BLaER1 treated with 17β-estradiol and CSF1 and Interleukin-3, amounts not matched to agents 10 nM and 100 nM (cell line): Measurements from ENCODE around the gene PIWIL4.

Experiments
- H3K27ac ChIP-seq, 11 experiments: shearing (Covaris generic); formaldehyde crosslinking; 2 replicates each; pipeline ENCODE4 v1.8.1; 2022
- H3K27me3 ChIP-seq, 11 experiments: shearing (Covaris generic); formaldehyde crosslinking; 2 replicates each; pipeline ENCODE4 v1.8.1; 2022
- H3K36me3 ChIP-seq, 11 experiments: shearing (Covaris generic); formaldehyde crosslinking; 2 replicates each; pipeline ENCODE4 v1.8.1; 2022
- H3K4me1 ChIP-seq, 10 experiments: shearing (Covaris generic); formaldehyde crosslinking; 2 replicates each; pipeline ENCODE4 v1.8.1; 2022
- H3K4me2 ChIP-seq, 11 experiments: shearing (Covaris generic); formaldehyde crosslinking; 2 replicates each; pipeline ENCODE4 v1.8.1; 2022
- H3K4me3 ChIP-seq, 10 experiments: shearing (Covaris generic); formaldehyde crosslinking; 2 replicates each; pipeline ENCODE4 v1.8.1; 2022
- H3K9ac ChIP-seq, 11 experiments: shearing (Covaris generic); formaldehyde crosslinking; 2 replicates each; pipeline ENCODE4 v1.8.1; 2022
- H3K9me3 ChIP-seq, 11 experiments: shearing (Covaris generic); formaldehyde crosslinking; replicated peaks in 1 of 11; 2 replicates each; pipeline ENCODE4 v1.8.1; 2022
- H4K20me1 ChIP-seq, 11 experiments: shearing (Covaris generic); formaldehyde crosslinking; 2 replicates each; pipeline ENCODE4 v1.8.1; 2022
- Cebpa-rat ChIP-seq, 11 experiments: shearing (Covaris generic); IDR thresholded peaks; 2 replicates each; pipeline ENCODE4 v1.8.1; 2022

The PIWIL4 gene

GRCh38 chr11:94584978-94585377, 17.8 kb downstream of the PIWIL4 start:
- H3K9ac ChIP-seq, result peak overlapping the region in 1 of 11 experiments; percentile 68; a peak in 2 of 22 replicates
- no peaks in the 10 kb centered on the region for H3K27me3 ChIP-seq
- H3K27ac ChIP-seq, result peak overlapping the region in 4 of 11 experiments; percentile 69 to 85 (median 80); a peak in 7 of 22 replicates
- H4K20me1 ChIP-seq, result no peaks in the 10 kb centered on the region
- no peak for TF ChIP-seq Cebpa-rat (IDR thresholded peaks at IDR 0.05)
- peak overlapping the region in 5 of 11 experiments; percentile 73 to 81 (median 77); a peak in 10 of 22 replicates for H3K4me2 ChIP-seq
- H3K9me3 ChIP-seq, result no peaks in the 10 kb centered on the region
- no peak overlapping the region for H3K4me3 ChIP-seq
- peaks cover 0 to 9% (median 0%) of the 10 kb centered on the region in 11 experiments; a peak in 1 of 22 replicates for H3K36me3 ChIP-seq
- H3K4me1 ChIP-seq, result peaks cover 6 to 51% (median 36%) of the 10 kb centered on the region in 10 experiments

DNA sequence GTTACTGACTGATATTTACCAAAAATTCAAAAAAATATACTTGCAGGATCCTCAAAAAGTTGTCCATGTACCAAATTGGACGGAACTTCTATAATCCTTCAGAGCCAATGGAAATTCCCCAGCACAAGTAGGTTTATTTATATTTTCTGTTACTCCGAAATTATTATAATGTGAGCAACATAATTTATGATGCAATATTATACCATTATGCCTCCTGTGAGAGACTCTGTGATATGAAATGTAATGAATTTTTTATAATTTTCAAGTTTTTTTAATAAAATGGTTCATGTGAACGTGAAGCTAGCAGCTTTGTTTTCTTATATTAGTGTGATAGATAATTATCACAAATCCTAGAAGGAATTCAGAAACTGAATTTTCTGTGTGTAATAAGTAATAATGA, 18.2 kb downstream of the PIWIL4 start:
- H3K9me3 ChIP-seq, result no peaks in the 10 kb centered on the region
- no peak for TF ChIP-seq Cebpa-rat (IDR thresholded peaks at IDR 0.05)
- H3K9ac ChIP-seq, result no peak overlapping the region
- peaks cover 0 to 9% (median 0%) of the 10 kb centered on the region in 11 experiments; a peak in 1 of 22 replicates for H3K36me3 ChIP-seq
- H4K20me1 ChIP-seq, result no peaks in the 10 kb centered on the region
- H3K4me1 ChIP-seq, result peaks cover 11 to 48% (median 39%) of the 10 kb centered on the region in 10 experiments
- H3K4me3 ChIP-seq, result no peak overlapping the region
- no peaks in the 10 kb centered on the region for H3K27me3 ChIP-seq
- H3K27ac ChIP-seq, result peak overlapping the region in 1 of 11 experiments; percentile 83; a peak in 1 of 22 replicates
- H3K4me2 ChIP-seq, result peak overlapping the region in 1 of 11 experiments; percentile 81; a peak in 1 of 22 replicates

DNA sequence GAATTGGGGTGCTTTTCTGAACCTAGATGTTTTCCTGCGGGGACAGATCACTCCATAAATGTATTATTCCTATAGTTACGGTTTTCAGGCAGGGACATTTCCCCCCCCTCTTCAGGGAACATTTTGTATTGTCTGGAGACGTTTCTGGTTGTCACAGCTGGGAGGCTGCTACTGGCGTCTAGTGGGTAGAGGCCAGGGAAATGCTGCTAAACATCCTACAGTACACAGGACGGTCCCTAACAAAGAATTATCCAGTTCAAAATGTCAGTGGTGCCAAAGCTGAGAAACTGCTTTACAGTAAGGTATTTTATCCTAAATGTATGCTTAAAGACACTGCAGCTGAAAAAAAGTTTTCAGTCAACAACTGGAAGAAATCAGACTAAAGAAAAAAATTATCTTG, 19.4 kb downstream of the PIWIL4 start:
- H3K27ac ChIP-seq, result no peak overlapping the region
- H3K4me2 ChIP-seq, result no peak overlapping the region
- peaks cover 16 to 45% (median 36%) of the 10 kb centered on the region in 10 experiments for H3K4me1 ChIP-seq
- no peak overlapping the region for H3K4me3 ChIP-seq
- no peaks in the 10 kb centered on the region for H4K20me1 ChIP-seq
- no peak for TF ChIP-seq Cebpa-rat (IDR thresholded peaks at IDR 0.05)
- no peaks in the 10 kb centered on the region for H3K27me3 ChIP-seq
- H3K9me3 ChIP-seq, result no peaks in the 10 kb centered on the region
- peaks cover 0 to 9% (median 0%) of the 10 kb centered on the region in 11 experiments; a peak in 2 of 22 replicates for H3K36me3 ChIP-seq
- H3K9ac ChIP-seq, result no peak overlapping the region

DNA sequence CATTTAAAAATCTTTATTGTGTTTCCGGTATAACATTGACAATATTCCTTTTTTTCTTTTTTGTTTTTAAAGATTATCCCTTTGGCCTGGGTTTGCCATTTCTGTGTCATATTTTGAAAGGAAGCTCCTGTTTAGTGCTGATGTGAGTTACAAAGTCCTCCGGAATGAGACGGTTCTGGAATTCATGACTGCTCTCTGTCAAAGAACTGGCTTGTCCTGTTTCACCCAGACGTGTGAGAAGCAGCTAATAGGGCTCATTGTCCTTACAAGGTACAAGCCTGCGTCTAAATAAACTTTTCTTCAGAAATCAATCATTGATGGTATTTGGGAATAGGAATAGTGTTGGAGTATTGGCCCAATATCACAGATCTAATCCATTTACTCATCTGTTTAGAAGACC, 19.8 kb downstream of the PIWIL4 start:
- Histone ChIP-seq H4K20me1 (no peaks in the 10 kb centered on the region), H3K9ac (no peak overlapping the region), H3K4me1 (peaks cover 16 to 41% (median 31%) of the 10 kb centered on the region in 10 experiments), H3K9me3 (no peaks in the 10 kb centered on the region), H3K27me3 (no peaks in the 10 kb centered on the region), H3K36me3 (peaks cover 0 to 9% (median 0%) of the 10 kb centered on the region in 11 experiments; a peak in 2 of 22 replicates), H3K4me2 (no peak overlapping the region), H3K4me3 (no peak overlapping the region), H3K27ac (no peak overlapping the region)
- no peak for TF ChIP-seq Cebpa-rat (IDR thresholded peaks at IDR 0.05)

- TF ChIP-seq Cebpa-rat (IDR thresholded peaks at IDR 0.05), result no peak
- Histone ChIP-seq H3K9me3 (no peaks in the 10 kb centered on the region), H3K9ac (no peak overlapping the region), H3K4me3 (no peak overlapping the region), H4K20me1 (no peaks in the 10 kb centered on the region), H3K36me3 (peaks cover 0 to 9% (median 0%) of the 10 kb centered on the region in 11 experiments; a peak in 2 of 22 replicates), H3K27ac (no peak overlapping the region), H3K27me3 (no peaks in the 10 kb centered on the region), H3K4me1 (peaks cover 16 to 28% (median 19%) of the 10 kb centered on the region in 10 experiments), H3K4me2 (no peak overlapping the region)
Observed at GRCh38 chr11:94588366-94588942, 21.3 kb downstream of the PIWIL4 start.

DNA sequence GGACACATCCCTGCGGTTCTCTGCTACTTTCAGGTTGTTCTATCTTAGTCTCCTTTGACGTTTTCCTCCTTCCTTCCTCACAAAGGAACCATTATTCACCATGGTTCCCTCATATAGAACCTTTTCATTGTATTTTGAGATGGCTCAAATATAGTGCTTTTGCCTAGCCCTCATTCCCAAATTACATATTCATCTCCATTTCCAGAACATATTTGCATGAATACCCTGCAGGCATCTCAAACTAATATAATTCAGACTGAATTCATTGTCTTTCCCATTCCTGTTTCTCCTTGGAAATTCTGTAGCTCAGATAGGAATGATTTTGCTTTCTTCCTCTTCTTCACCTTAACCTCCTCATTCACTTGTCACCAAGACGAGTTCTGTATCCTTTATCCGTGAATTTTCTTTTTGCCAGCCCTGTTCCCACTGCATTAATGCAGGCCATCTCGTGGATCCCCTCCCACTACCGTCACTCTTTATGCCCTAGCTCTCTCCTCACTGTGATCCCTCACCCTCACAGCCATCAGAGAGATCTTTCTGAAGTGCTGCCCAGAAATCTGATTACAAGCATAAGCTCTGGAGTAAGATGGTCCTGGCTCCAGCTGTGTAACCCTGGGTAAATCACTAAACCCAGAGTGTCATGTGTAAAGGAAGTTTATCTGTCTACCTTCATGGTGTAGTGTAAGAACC, 23.3 kb downstream of the PIWIL4 start:
- no peak overlapping the region for H3K27ac ChIP-seq
- H3K27me3 ChIP-seq, result no peaks in the 10 kb centered on the region
- no peaks in the 10 kb centered on the region for H4K20me1 ChIP-seq
- peak overlapping the region in 8 of 11 experiments; percentile 9 to 58 (median 31); a peak in 15 of 22 replicates for H3K4me2 ChIP-seq
- H3K4me3 ChIP-seq, result no peak overlapping the region
- H3K36me3 ChIP-seq, result peaks cover 0 to 14% (median 0%) of the 10 kb centered on the region in 11 experiments; a peak in 2 of 22 replicates
- peaks cover 0 to 28% (median 15%) of the 10 kb centered on the region in 10 experiments; a peak in 14 of 20 replicates for H3K4me1 ChIP-seq
- no peak for TF ChIP-seq Cebpa-rat (IDR thresholded peaks at IDR 0.05)
- no peaks in the 10 kb centered on the region for H3K9me3 ChIP-seq
- no peak overlapping the region for H3K9ac ChIP-seq

DNA sequence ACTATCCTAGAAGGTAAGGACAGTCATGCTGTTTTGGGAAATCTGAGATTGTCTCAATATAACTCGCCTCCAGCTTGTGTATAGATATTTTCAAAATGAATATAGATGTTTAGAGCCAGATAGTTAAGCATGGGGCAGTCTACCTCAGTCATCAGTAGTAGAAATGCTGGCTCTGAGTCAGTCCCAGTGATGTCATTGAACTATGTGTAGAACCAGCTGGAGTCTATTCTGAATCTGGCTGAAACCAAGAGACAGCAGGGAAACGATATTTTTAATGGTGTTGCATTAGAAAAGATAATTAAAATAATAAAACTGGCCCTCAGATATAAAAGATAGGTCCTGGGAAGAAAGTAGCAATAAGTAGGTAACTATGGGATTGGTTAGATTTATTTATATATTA, 25.9 kb downstream of the PIWIL4 start:
- Histone ChIP-seq H3K4me3 (no peak overlapping the region), H3K4me1 (peaks cover 0 to 28% (median 15%) of the 10 kb centered on the region in 10 experiments; a peak in 13 of 20 replicates), H4K20me1 (no peaks in the 10 kb centered on the region), H3K36me3 (peaks cover 0 to 17% (median 0%) of the 10 kb centered on the region in 11 experiments; a peak in 2 of 22 replicates), H3K27ac (no peak overlapping the region), H3K9ac (no peak overlapping the region), H3K9me3 (no peaks in the 10 kb centered on the region), H3K27me3 (no peaks in the 10 kb centered on the region), H3K4me2 (no peak overlapping the region)
- TF ChIP-seq Cebpa-rat (IDR thresholded peaks at IDR 0.05), result no peak

DNA sequence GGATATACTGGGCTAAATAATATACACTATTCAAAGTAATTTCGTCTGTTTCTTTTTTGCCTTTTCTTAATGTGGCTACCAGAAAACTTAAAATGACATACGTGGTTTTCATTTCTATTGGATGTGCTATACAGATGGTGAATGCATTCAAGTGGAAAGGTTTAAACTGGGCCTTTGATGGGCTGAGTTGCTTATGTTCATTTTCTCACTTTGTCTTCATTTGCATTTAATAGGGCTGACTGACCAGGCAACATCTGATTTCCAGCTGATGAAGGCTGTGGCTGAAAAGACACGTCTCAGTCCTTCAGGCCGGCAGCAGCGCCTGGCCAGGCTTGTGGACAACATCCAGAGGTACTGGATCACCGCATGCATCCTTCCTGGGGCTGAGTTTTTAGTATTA, 27.9 kb downstream of the PIWIL4 start:
- peaks cover 0 to 12% (median 0%) of the 10 kb centered on the region in 11 experiments; a peak in 7 of 22 replicates for H3K36me3 ChIP-seq
- no peak overlapping the region for H3K9ac ChIP-seq
- no peaks in the 10 kb centered on the region for H3K27me3 ChIP-seq
- peak overlapping the region in 3 of 11 experiments; percentile 16 to 37 (median 18); a peak in 5 of 22 replicates for H3K4me2 ChIP-seq
- H3K27ac ChIP-seq, result no peak overlapping the region
- TF ChIP-seq Cebpa-rat (IDR thresholded peaks at IDR 0.05), result no peak
- H4K20me1 ChIP-seq, result no peaks in the 10 kb centered on the region
- H3K9me3 ChIP-seq, result peaks cover 2 to 9% (median 8%) of the 10 kb centered on the region in 11 experiments; a peak in 20 of 22 replicates
- H3K4me1 ChIP-seq, result peaks cover 0 to 21% (median 10%) of the 10 kb centered on the region in 10 experiments; a peak in 13 of 20 replicates
- no peak overlapping the region for H3K4me3 ChIP-seq

DNA sequence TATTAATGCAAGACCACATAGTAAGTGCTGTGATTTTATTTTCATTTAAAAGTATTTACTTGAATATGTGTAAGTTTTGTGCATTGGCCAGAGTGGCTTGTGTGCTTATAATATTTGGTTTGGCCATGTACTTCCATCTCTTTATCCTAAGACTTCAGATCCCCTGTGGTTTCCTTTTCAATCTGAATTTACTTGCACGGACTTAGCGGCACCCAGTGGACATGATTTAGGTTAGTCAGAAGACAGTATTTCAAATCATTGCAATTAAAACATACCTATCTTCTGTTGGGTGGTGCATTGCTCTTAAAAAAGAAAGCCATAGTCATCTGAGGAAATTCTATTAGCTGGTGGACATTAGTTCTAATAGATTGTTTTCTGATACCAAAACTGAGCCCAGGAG, 30.7 kb downstream of the PIWIL4 start:
- Histone ChIP-seq H3K4me1 (peaks cover 3 to 17% (median 15%) of the 10 kb centered on the region in 10 experiments), H3K9me3 (peaks cover 11 to 25% (median 22%) of the 10 kb centered on the region in 11 experiments), H3K27me3 (no peaks in the 10 kb centered on the region), H3K4me3 (no peak overlapping the region), H3K27ac (no peak overlapping the region), H3K9ac (no peak overlapping the region), H3K4me2 (no peak overlapping the region), H4K20me1 (no peaks in the 10 kb centered on the region), H3K36me3 (peaks cover 0 to 15% (median 0%) of the 10 kb centered on the region in 11 experiments; a peak in 6 of 22 replicates)
- TF ChIP-seq Cebpa-rat (IDR thresholded peaks at IDR 0.05), result no peak
